GM18505 (cell line): ENCODE measurements around the gene ADGRG6.
"Not testable (repeated sequence)": the region's sequence is repeated elsewhere in the genome, so short reads cannot be mapped to it uniquely, and the experiment has no call there.

Experiments
- ATAC-seq: cut with Tn5 transposase; IDR thresholded peaks from one replicate; pipeline ENCODE4 v1.9.1; 2021; ENCODE audit not compliant: unreplicated experiment
- POLR2A ChIP-seq: IDR thresholded peaks from 4 replicates; pipeline ENCODE4 v1.6.1; 2011; ENCODE audit warnings: borderline replicate concordance; ENCODE audit not compliant: insufficient read depth, insufficient read length; ENCODE audit errors: extremely low read depth

The ADGRG6 gene

GRCh38 chr6:142279350-142280180 lies 22.2 kb upstream of the ADGRG6 start:
- no peak for ATAC-seq
- TF ChIP-seq POLR2A = no peak

- TF ChIP-seq POLR2A = no peak
- no peak for ATAC-seq
These were observed 21.5 kb upstream of the ADGRG6 start for GRCh38 chr6:142280265-142280664.

- no peak for ATAC-seq
These were observed 20.9 kb upstream of the ADGRG6 start for GRCh38 chr6:142280927-142281326.

GRCh38 chr6:142283138-142283537 lies 18.7 kb upstream of the ADGRG6 start:
- ATAC-seq = not testable (repeated sequence)

More at GRCh38 chr6:142280927-142281326, 20.9 kb upstream of the ADGRG6 start:
- TF ChIP-seq POLR2A = no peak

- no peak for TF ChIP-seq POLR2A
- no peak for ATAC-seq
These were observed 17.4 kb upstream of the ADGRG6 start for GRCh38 chr6:142284419-142284818.

GRCh38 chr6:142285235-142286087 lies 16.3 kb upstream of the ADGRG6 start:
- no peak for ATAC-seq
- TF ChIP-seq POLR2A = no peak

- ATAC-seq = no peak
- no peak for TF ChIP-seq POLR2A
These were observed 15.8 kb upstream of the ADGRG6 start for GRCh38 chr6:142286088-142286409.

- ATAC-seq = no peak
- TF ChIP-seq POLR2A = no peak
These were observed 12.1 kb upstream of the ADGRG6 start for GRCh38 chr6:142289687-142290086.

GRCh38 chr6:142290851-142291250 lies 11.0 kb upstream of the ADGRG6 start:
- ATAC-seq = no peak
- TF ChIP-seq POLR2A = no peak

GRCh38 chr6:142291512-142291911 lies 10.3 kb upstream of the ADGRG6 start:
- no peak for TF ChIP-seq POLR2A
- ATAC-seq = no peak

GRCh38 chr6:142292166-142292924 lies 9.5 kb upstream of the ADGRG6 start:
- no peak for ATAC-seq
- no peak for TF ChIP-seq POLR2A

GRCh38 chr6:142293121-142293520 lies 8.7 kb upstream of the ADGRG6 start:
- no peak for ATAC-seq
- TF ChIP-seq POLR2A = no peak

GRCh38 chr6:142294679-142295078 lies 7.1 kb upstream of the ADGRG6 start:
- no peak for ATAC-seq
- no peak for TF ChIP-seq POLR2A
